Panc1 (cell line): ENCODE data around the gene ACTR5. TPM values are rescaled to one million over a fixed set of nuclear protein-coding genes. Genes with fewer than 3 reads are reported as not detected.

Experiments used
- ATAC-seq: fragments of 200-7000 bp; cut with Tn5 transposase; 2 replicates; pipeline ENCODE4 v1.9.1; 2020; ENCODE audit warnings: mild to moderate bottlenecking, moderate library complexity
- Bru-seq: library from RNA; stranded (reverse); fragments of 400-500 nt; gene quantifications from one replicate; lab custom pipeline; 2021; lab: Mats Ljungman, UMichigan
- BruChase-seq, 2 experiments: library from RNA; stranded (reverse); fragments of 400-500 nt; gene quantifications; one replicate each; lab custom pipeline; 2021; lab: Mats Ljungman, UMichigan
- BruUV-seq: library from RNA; stranded (reverse); fragments of 400-500 nt; replicated peaks from 2 replicates; lab custom pipeline; 2021; lab: Mats Ljungman, UMichigan
- CTCF ChIA-PET: fragments of 300-600 bp; sonication (Branson Sonifier 250); formaldehyde crosslinking; loops from one replicate; lab custom pipeline; 2022; ENCODE audit warnings: antibody characterized with exemption; lab: Charles Lee
- POLR2A ChIA-PET: fragments of 300-600 bp; sonication (Branson Sonifier 250); formaldehyde crosslinking; loops from one replicate; lab custom pipeline; 2022; ENCODE audit warnings: antibody characterized with exemption; lab: Charles Lee
- DNase-seq: peaks from one replicate; pipeline ENCODE4 v3.0.0-alpha.2; 2010; ENCODE audit warnings: low read depth, low spot score
- H3K27ac ChIP-seq: 2 replicates; pipeline ENCODE4 v1.5.1; 2011; ENCODE audit warnings: mild to moderate bottlenecking, low read length, inconsistent platforms
- H3K27me3 ChIP-seq: fragments of 200-500 bp; sonication (Bioruptor generic); 2 replicates; pipeline ENCODE4 v1.6.0; 2014; ENCODE audit warnings: low read length, inconsistent platforms; ENCODE audit not compliant: control insufficient read depth, insufficient read depth
- H3K36me3 ChIP-seq: fragments of 200-500 bp; sonication (Bioruptor generic); 2 replicates; pipeline ENCODE4 v1.5.1; 2014; ENCODE audit warnings: inconsistent platforms, mild to moderate bottlenecking, low read length, moderate library complexity; ENCODE audit not compliant: control insufficient read depth, insufficient read depth
- H3K4me1 ChIP-seq: 2 replicates; pipeline ENCODE4 v1.5.1; 2011; ENCODE audit warnings: inconsistent platforms, mild to moderate bottlenecking, low read length, moderate library complexity; ENCODE audit not compliant: control insufficient read depth, insufficient read depth
- H3K4me3 ChIP-seq, 2 experiments: 2 replicates each; pipeline ENCODE4 v1.5.1; 2011 to 2012; ENCODE audit warnings: low read depth in 2 of 2, low read length in 2 of 2, mild to moderate bottlenecking in 2 of 2, inconsistent platforms in 1 of 2, moderate library complexity in 1 of 2
- H3K9me3 ChIP-seq: fragments of 200-500 bp; sonication (Bioruptor generic); 2 replicates; pipeline ENCODE4 v1.5.1; 2014; ENCODE audit warnings: low read depth, mild to moderate bottlenecking, inconsistent platforms, low read length, moderate library complexity; ENCODE audit not compliant: control insufficient read depth, insufficient read depth
- POLR2AphosphoS5 ChIP-seq: IDR thresholded peaks from 2 replicates; pipeline ENCODE4 v1.6.1; 2012; ENCODE audit warnings: mild to moderate bottlenecking, low read depth, low read length, moderate library complexity
- REST ChIP-seq, 2 experiments: IDR thresholded peaks; 2 replicates each; pipeline ENCODE4 v1.6.1; 2011 to 2012; ENCODE audit warnings: low read depth in 2 of 2, control low read depth in 1 of 2, low read length in 1 of 2, mild to moderate bottlenecking in 1 of 2, moderate library complexity in 1 of 2; ENCODE audit not compliant: insufficient read depth in 1 of 2
- SIN3A ChIP-seq: IDR thresholded peaks from 2 replicates; pipeline ENCODE4 v1.6.1; 2012; ENCODE audit warnings: low read depth, mild to moderate bottlenecking, low read length, moderate library complexity, borderline replicate concordance; ENCODE audit not compliant: insufficient read depth
- TCF7L2 ChIP-seq: IDR thresholded peaks from 2 replicates; pipeline ENCODE4 v1.6.1; 2011; ENCODE audit warnings: mild to moderate bottlenecking, low read depth, low read length, inconsistent platforms
- in situ Hi-C: cut with HindIII; loops from 2 replicates; pipeline ENCODE4 v1.10.0; 2016; ENCODE audit warnings: low sequenced_read_pairs, low pct_unique_long_range_greater_than_20kb
- intact Hi-C: fragments of 100-400 bp; cut with micrococcal nuclease; formaldehyde crosslinking; loops from one replicate; pipeline ENCODE4 v1.10.0; 2022; ENCODE audit not compliant: unreplicated experiment
- long read RNA-seq: library from polyadenylated mRNA; unstranded; transcript quantifications from one replicate; pipeline ENCODE4 v2.0.0, GENCODE V29; 2021; ENCODE audit not compliant: unreplicated experiment
- polyA plus RNA-seq: library from polyadenylated mRNA; unstranded; fragments of >200 nt; gene quantifications from one replicate; pipeline ENCODE4 v1.2.1, GENCODE V29; 2012; ENCODE audit warnings: missing spikeins; ENCODE audit not compliant: insufficient read length
- total RNA-seq: library from RNA; stranded (reverse); gene quantifications from one replicate; pipeline ENCODE4 v1.2.1, GENCODE V29; 2021; ENCODE audit not compliant: unreplicated experiment
- TF ChIP-seq, protein P1 (sequence below): fragments of 450-650 bp; IDR thresholded peaks from 2 replicates; pipeline ENCODE4 v1.5.1; 2017; ENCODE audit warnings: mild to moderate bottlenecking

Gene ACTR5
- total RNA-seq: 12.1 TPM
- 8.8 TPM for polyA plus RNA-seq
- Bru-seq, nascent RNA: percentile 66 among the genes with signal in this experiment
- percentile 68 among the genes with signal in this experiment for BruChase-seq, experiment 1, labeled RNA remaining after a 2-hour chase
- percentile 71 among the genes with signal in this experiment for BruChase-seq, experiment 2, labeled RNA remaining after a 6-hour chase
- long read RNA-seq, transcript ACTR5-201 (9 exons, 2,565 nt): major isoform, 34 of 46 reads
- long read RNA-seq, partial matches to known transcripts: 1 of 46 reads
- long read RNA-seq, other reads (novel, unspliced or antisense): 11 of 46 reads

- no peaks in the 10 kb centered on the region for H3K27me3 ChIP-seq
- TF ChIP-seq, protein P1, sequence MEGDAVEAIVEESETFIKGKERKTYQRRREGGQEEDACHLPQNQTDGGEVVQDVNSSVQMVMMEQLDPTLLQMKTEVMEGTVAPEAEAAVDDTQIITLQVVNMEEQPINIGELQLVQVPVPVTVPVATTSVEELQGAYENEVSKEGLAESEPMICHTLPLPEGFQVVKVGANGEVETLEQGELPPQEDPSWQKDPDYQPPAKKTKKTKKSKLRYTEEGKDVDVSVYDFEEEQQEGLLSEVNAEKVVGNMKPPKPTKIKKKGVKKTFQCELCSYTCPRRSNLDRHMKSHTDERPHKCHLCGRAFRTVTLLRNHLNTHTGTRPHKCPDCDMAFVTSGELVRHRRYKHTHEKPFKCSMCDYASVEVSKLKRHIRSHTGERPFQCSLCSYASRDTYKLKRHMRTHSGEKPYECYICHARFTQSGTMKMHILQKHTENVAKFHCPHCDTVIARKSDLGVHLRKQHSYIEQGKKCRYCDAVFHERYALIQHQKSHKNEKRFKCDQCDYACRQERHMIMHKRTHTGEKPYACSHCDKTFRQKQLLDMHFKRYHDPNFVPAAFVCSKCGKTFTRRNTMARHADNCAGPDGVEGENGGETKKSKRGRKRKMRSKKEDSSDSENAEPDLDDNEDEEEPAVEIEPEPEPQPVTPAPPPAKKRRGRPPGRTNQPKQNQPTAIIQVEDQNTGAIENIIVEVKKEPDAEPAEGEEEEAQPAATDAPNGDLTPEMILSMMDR: no peak
- TF ChIP-seq POLR2AphosphoS5 (peak; percentile 69), SIN3A (peak; percentile 93; the same call in 1 of the 2 replicates)
- peak within 1 kb of the TSS; percentile 90 to 95 for H3K4me3 ChIP-seq
- in situ Hi-C loops (no loop called here), intact Hi-C loops (no loop called here)
- H3K4me1 ChIP-seq: peaks cover 14% of the 10 kb centered on the region
- ChIA-PET POLR2A (no interaction called here), CTCF (interaction anchor here (0.6 to 1.0 kb wide), 2 partner anchors 90 to 114 kb away, joined by 3 read pairs; no protein-coding TSS in a partner anchor)
- peak within 1 kb of the TSS; percentile 84 for H3K27ac ChIP-seq
- ATAC-seq (peak; percentile 96), DNase-seq (peak; percentile 72)
- no peaks in the 10 kb centered on the region for H3K9me3 ChIP-seq
- H3K36me3 ChIP-seq: peaks cover 2% of the 10 kb centered on the region
- no TSS peak for BruUV-seq
Measured at GRCh38 chr20:38748097-38748860, at the start of gene ACTR5. Gene ACTR5, plus strand, starts transcription at chr20:38748460. Its CDS starts 19 bp downstream, at chr20:38748479.

GRCh38 chr20:38698541-38698940 is 49.7 kb upstream of the ACTR5 start:
- Histone ChIP-seq H3K27me3 (peaks cover 41% of the 10 kb centered on the region), H3K9me3 (no peaks in the 10 kb centered on the region), H3K4me1 (no peaks in the 10 kb centered on the region), H3K27ac (no peak overlapping the region), H3K36me3 (no peaks in the 10 kb centered on the region), H3K4me3 (no peak overlapping the region)
- DNase-seq (no peak), ATAC-seq (no peak)
- TF ChIP-seq SIN3A: no peak
- no peak for TF ChIP-seq TCF7L2
- no peak for TF ChIP-seq POLR2AphosphoS5
- no peak for TF ChIP-seq REST (IDR thresholded peaks at IDR 0.05; ENCODE audit: insufficient read depth in 1 of 2, low read depth in 2 of 2, low read length in 1 of 2)
- TF ChIP-seq, protein P1: no peak
- POLR2A ChIA-PET: no interaction called here
- BruUV-seq: no TSS peak
- intact Hi-C loops: no loop called here
- CTCF ChIA-PET: no interaction called here
- in situ Hi-C loops: no loop called here
